Peyer's patch (tissue), 4 donors: ENCODE results near the gene MEF2C. TPM values are rescaled to one million over a fixed set of nuclear protein-coding genes. Genes with fewer than 3 reads are reported as not detected.

Experiments used
- DNase-seq, 3 donors: peaks; one replicate each; pipeline ENCODE4 v3.0.0-alpha.2; 2017 to 2019
- H3K27ac ChIP-seq, 4 donors: fragments of 200-600 bp; sonication (generic); one replicate each; pipeline ENCODE4 v1.5.1; 2016 to 2019
- H3K27me3 ChIP-seq, 2 donors: fragments of 200-600 bp; sonication (generic); one replicate each; pipeline ENCODE4 v1.5.1; 2019
- H3K36me3 ChIP-seq, 3 donors: fragments of 200-600 bp; sonication (generic); one replicate each; pipeline ENCODE4 v1.5.1; 2016 to 2019
- H3K4me1 ChIP-seq, 4 donors: fragments of 200-600 bp; sonication (generic); one replicate each; pipeline ENCODE4 v1.5.1; 2016 to 2019
- H3K4me3 ChIP-seq, 4 donors: fragments of 200-600 bp; sonication (generic); 1 replicate in 3 of 4; 2 replicates in 1 of 4; pipeline ENCODE4 v1.5.1; 2016 to 2019; ENCODE audit warnings: mild to moderate bottlenecking in 1 of 4
- H3K9me3 ChIP-seq, 4 donors: fragments of 200-600 bp; sonication (generic); one replicate each; pipeline ENCODE4 v1.5.1; 2016 to 2019; ENCODE audit warnings: mild to moderate bottlenecking in 1 of 4
- CTCF ChIP-seq, 6 experiments: fragments of 450-650 bp in 4 of 6; fragments of 200-600 bp in 2 of 6; sonication (generic) in 1 of 6; IDR thresholded peaks; one replicate each; pipeline ENCODE4 v1.5.1; 2017 to 2019; ENCODE audit warnings: antibody characterized with exemption in 6 of 6, mild to moderate bottlenecking in 3 of 6, moderate library complexity in 1 of 6
- POLR2A ChIP-seq, 2 donors: fragments of 450-650 bp; IDR thresholded peaks; one replicate each; pipeline ENCODE4 v1.5.1; 2017; ENCODE audit warnings: antibody characterized with exemption in 2 of 2, mild to moderate bottlenecking in 2 of 2, moderate library complexity in 2 of 2
- total RNA-seq, 4 donors: library from RNA; depleted of rRNA; stranded (reverse); fragments of >200 nt; gene quantifications; one replicate each; pipeline ENCODE4 v1.1.0, GENCODE V29; 2016

The MEF2C gene
- total RNA-seq, 4 donors from 2014 or later, result 5.4 to 137 (median 14.4) TPM

- DNase-seq, result peak; percentile 43 to 81 (median 80)
- no peaks in the 10 kb centered on the region for H3K36me3 ChIP-seq
- H3K4me1 ChIP-seq, result peaks cover 0 to 15% (median 5%) of the 10 kb centered on the region in 4 donors
- peak overlapping the region; percentile 19 to 59 (median 44) for H3K4me3 ChIP-seq
- peaks cover 0 to 12% (median 0%) of the 10 kb centered on the region in 4 donors for H3K9me3 ChIP-seq
- peaks cover 4 to 56% of the 10 kb centered on the region in 2 donors for H3K27me3 ChIP-seq
- no peak overlapping the region for H3K27ac ChIP-seq
- TF ChIP-seq CTCF (IDR thresholded peaks at IDR 0.05) (peak; percentile 42 to 96 (median 83)), POLR2A (IDR thresholded peaks at IDR 0.05) (no peak)
These were observed 202.5 kb downstream of the MEF2C start for GRCh38 chr5:88680253-88681132.

GRCh38 chr5:88679638-88680037 is 203.3 kb downstream of the MEF2C start:
- no peak for DNase-seq
- Histone ChIP-seq H3K9me3 (peaks cover 0 to 11% (median 0%) of the 10 kb centered on the region in 4 donors), H3K4me3 (no peak overlapping the region), H3K4me1 (peaks cover 0 to 23% (median 8%) of the 10 kb centered on the region in 4 donors), H3K27ac (no peak overlapping the region), H3K27me3 (peaks cover 4 to 51% of the 10 kb centered on the region in 2 donors), H3K36me3 (no peaks in the 10 kb centered on the region)
- TF ChIP-seq POLR2A (IDR thresholded peaks at IDR 0.05), result no peak
- TF ChIP-seq CTCF (IDR thresholded peaks at IDR 0.05), result no peak

- no peak overlapping the region for H3K4me3 ChIP-seq
- peaks cover 4 to 52% of the 10 kb centered on the region in 2 donors for H3K27me3 ChIP-seq
- H3K27ac ChIP-seq, result no peak overlapping the region
- no peaks in the 10 kb centered on the region for H3K36me3 ChIP-seq
- TF ChIP-seq CTCF (IDR thresholded peaks at IDR 0.05) (no peak), POLR2A (IDR thresholded peaks at IDR 0.05) (no peak)
- peaks cover 0 to 3% (median 0%) of the 10 kb centered on the region in 4 donors for H3K9me3 ChIP-seq
- no peak for DNase-seq
- H3K4me1 ChIP-seq, result peaks cover 0 to 31% (median 14%) of the 10 kb centered on the region in 4 donors
These were observed 204.1 kb downstream of the MEF2C start for GRCh38 chr5:88678770-88679381.

GRCh38 chr5:88677943-88678769 is 204.8 kb downstream of the MEF2C start:
- no peak for DNase-seq
- Histone ChIP-seq H3K36me3 (no peaks in the 10 kb centered on the region), H3K4me1 (peaks cover 0 to 31% (median 14%) of the 10 kb centered on the region in 4 donors), H3K27me3 (peaks cover 4 to 53% of the 10 kb centered on the region in 2 donors), H3K9me3 (no peaks in the 10 kb centered on the region), H3K4me3 (no peak overlapping the region), H3K27ac (no peak overlapping the region)
- TF ChIP-seq POLR2A (IDR thresholded peaks at IDR 0.05) (no peak), CTCF (IDR thresholded peaks at IDR 0.05) (no peak)

GRCh38 chr5:88677376-88677895 is 205.5 kb downstream of the MEF2C start:
- no peak overlapping the region for H3K4me3 ChIP-seq

More at GRCh38 chr5:88677376-88677895, 205.5 kb downstream of the MEF2C start:
- no peak for DNase-seq
- no peaks in the 10 kb centered on the region for H3K9me3 ChIP-seq
- no peak for TF ChIP-seq POLR2A (IDR thresholded peaks at IDR 0.05)
- H3K4me1 ChIP-seq, result peaks cover 0 to 34% (median 14%) of the 10 kb centered on the region in 4 donors
- H3K27ac ChIP-seq, result no peak overlapping the region
- H3K36me3 ChIP-seq, result no peaks in the 10 kb centered on the region
- peaks cover 4 to 57% of the 10 kb centered on the region in 2 donors for H3K27me3 ChIP-seq
